ENCODE data around the gene GPR161.

GPR161 gene

DNA sequence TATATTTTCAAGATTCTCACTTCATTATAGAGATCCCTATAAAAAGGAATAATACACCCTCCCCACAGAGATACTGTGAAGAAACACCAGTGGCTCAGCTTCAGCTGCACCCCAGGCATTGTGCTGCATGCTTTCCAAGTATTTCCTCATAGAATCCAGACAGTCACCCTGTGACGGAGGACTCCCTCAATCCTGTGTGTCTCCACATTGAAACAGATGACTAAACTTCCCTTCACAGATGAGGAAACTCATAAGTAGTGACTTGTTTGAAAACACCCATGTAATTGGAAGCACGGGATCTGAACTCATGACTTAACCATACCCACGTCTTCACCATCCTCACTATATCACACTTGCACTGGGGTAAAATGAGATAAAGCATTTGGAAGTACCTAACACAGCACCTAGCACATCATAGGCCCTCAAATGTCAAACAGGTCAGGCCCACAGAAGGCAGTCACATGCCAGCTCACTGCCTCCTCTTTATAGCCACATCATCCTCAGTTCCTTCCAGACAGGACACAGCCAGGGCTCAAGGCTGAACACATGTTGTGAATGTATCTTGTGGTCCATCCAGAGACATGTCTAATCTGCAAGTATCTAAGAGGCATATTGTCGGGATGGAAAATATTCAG lies 55.2 kb downstream of the GPR161 start:
- Histone ChIP-seq H3K79me2 (ENCODE audit: insufficient read depth, low read depth) (no peaks in the 10 kb centered on the region), H3K9ac (no peak overlapping the region), H3K27ac (no peak overlapping the region), H3K4me1 (ENCODE audit: low read depth, poor library complexity, severe bottlenecking) (peaks cover 30% of the 10 kb centered on the region), H3K36me3 (ENCODE audit: insufficient read depth) (no peaks in the 10 kb centered on the region), H4K20me1 (ENCODE audit: insufficient read depth) (no peaks in the 10 kb centered on the region), H3K27me3 (ENCODE audit: insufficient read depth, low read depth) (no peaks in the 10 kb centered on the region), H2AFZ (ENCODE audit: low read depth) (no peak overlapping the region), H3K4me2 (no peak overlapping the region; the same call in 1 of the 2 replicates), H3K4me3 (IDR thresholded peaks at IDR 0.05; ENCODE audit: insufficient read depth, low read depth, low read length) (no peak overlapping the region)
- TF ChIP-seq, protein P1, sequence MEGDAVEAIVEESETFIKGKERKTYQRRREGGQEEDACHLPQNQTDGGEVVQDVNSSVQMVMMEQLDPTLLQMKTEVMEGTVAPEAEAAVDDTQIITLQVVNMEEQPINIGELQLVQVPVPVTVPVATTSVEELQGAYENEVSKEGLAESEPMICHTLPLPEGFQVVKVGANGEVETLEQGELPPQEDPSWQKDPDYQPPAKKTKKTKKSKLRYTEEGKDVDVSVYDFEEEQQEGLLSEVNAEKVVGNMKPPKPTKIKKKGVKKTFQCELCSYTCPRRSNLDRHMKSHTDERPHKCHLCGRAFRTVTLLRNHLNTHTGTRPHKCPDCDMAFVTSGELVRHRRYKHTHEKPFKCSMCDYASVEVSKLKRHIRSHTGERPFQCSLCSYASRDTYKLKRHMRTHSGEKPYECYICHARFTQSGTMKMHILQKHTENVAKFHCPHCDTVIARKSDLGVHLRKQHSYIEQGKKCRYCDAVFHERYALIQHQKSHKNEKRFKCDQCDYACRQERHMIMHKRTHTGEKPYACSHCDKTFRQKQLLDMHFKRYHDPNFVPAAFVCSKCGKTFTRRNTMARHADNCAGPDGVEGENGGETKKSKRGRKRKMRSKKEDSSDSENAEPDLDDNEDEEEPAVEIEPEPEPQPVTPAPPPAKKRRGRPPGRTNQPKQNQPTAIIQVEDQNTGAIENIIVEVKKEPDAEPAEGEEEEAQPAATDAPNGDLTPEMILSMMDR (conservative IDR thresholded peaks at IDR 0.05; ENCODE audit: low read depth, low read length), result no peak

GRCh38 chr1:168079761-168080160 lies 57.0 kb downstream of the GPR161 start:
- no peaks in the 10 kb centered on the region for H3K79me2 ChIP-seq (ENCODE audit: insufficient read depth, low read depth)
- H3K4me3 ChIP-seq (IDR thresholded peaks at IDR 0.05; ENCODE audit: insufficient read depth, low read depth, low read length), result no peak overlapping the region
- no peak overlapping the region for H3K9ac ChIP-seq
- H2AFZ ChIP-seq (ENCODE audit: low read depth), result no peak overlapping the region
- no peak overlapping the region for H3K27ac ChIP-seq
- no peak overlapping the region for H3K4me2 ChIP-seq
- no peaks in the 10 kb centered on the region for H4K20me1 ChIP-seq (ENCODE audit: insufficient read depth)
- no peaks in the 10 kb centered on the region for H3K27me3 ChIP-seq (ENCODE audit: insufficient read depth, low read depth)
- H3K36me3 ChIP-seq (ENCODE audit: insufficient read depth), result no peaks in the 10 kb centered on the region
- H3K4me1 ChIP-seq (ENCODE audit: low read depth, poor library complexity, severe bottlenecking), result peaks cover 30% of the 10 kb centered on the region
- TF ChIP-seq, protein P1 (conservative IDR thresholded peaks at IDR 0.05; ENCODE audit: low read depth, low read length), result no peak

GRCh38 chr1:168069384-168069783 lies 67.3 kb downstream of the GPR161 start:
- Histone ChIP-seq H3K9ac (no peak overlapping the region), H3K4me1 (ENCODE audit: low read depth, poor library complexity, severe bottlenecking) (no peaks in the 10 kb centered on the region), H3K36me3 (ENCODE audit: insufficient read depth) (no peaks in the 10 kb centered on the region), H2AFZ (ENCODE audit: low read depth) (no peak overlapping the region), H4K20me1 (ENCODE audit: insufficient read depth) (no peaks in the 10 kb centered on the region), H3K27me3 (ENCODE audit: insufficient read depth, low read depth) (no peaks in the 10 kb centered on the region), H3K4me3 (IDR thresholded peaks at IDR 0.05; ENCODE audit: insufficient read depth, low read depth, low read length) (no peak overlapping the region), H3K79me2 (ENCODE audit: insufficient read depth, low read depth) (no peaks in the 10 kb centered on the region), H3K4me2 (no peak overlapping the region), H3K27ac (no peak overlapping the region)
- TF ChIP-seq, protein P1 (conservative IDR thresholded peaks at IDR 0.05; ENCODE audit: low read depth, low read length), result no peak

GRCh38 chr1:168065506-168065905 lies 71.2 kb downstream of the GPR161 start:
- Histone ChIP-seq H3K4me1 (ENCODE audit: low read depth, poor library complexity, severe bottlenecking) (no peaks in the 10 kb centered on the region), H3K36me3 (ENCODE audit: insufficient read depth) (no peaks in the 10 kb centered on the region), H3K9ac (no peak overlapping the region), H3K4me3 (IDR thresholded peaks at IDR 0.05; ENCODE audit: insufficient read depth, low read depth, low read length) (no peak overlapping the region), H3K4me2 (no peak overlapping the region), H3K79me2 (ENCODE audit: insufficient read depth, low read depth) (no peaks in the 10 kb centered on the region), H3K27me3 (ENCODE audit: insufficient read depth, low read depth) (no peaks in the 10 kb centered on the region), H2AFZ (ENCODE audit: low read depth) (no peak overlapping the region), H4K20me1 (ENCODE audit: insufficient read depth) (no peaks in the 10 kb centered on the region), H3K27ac (no peak overlapping the region)
- TF ChIP-seq, protein P1 (conservative IDR thresholded peaks at IDR 0.05; ENCODE audit: low read depth, low read length), result no peak

All from KMS-11 (cell line).